CD4-positive, alpha-beta T cell (primary cell): Measurements from ENCODE around the gene CTRB2. TPM values are rescaled to one million over a fixed set of nuclear protein-coding genes. Genes with fewer than 3 reads are reported as not detected.

Experiments used
- ATAC-seq: fragments of 200-7000 bp; cut with Tn5 transposase; one replicate; pipeline ENCODE4 v1.10.0; 2022; ENCODE audit warnings: mild to moderate bottlenecking; ENCODE audit not compliant: poor library complexity
- CTCF ChIA-PET: fragments of 350-600 bp; sonication (Branson Sonifier 250); formaldehyde crosslinking; loops from one replicate; lab custom pipeline; 2021; ENCODE audit warnings: antibody characterized with exemption, inconsistent platforms; lab: Charles Lee
- POLR2A ChIA-PET: fragments of 350-600 bp; sonication (Branson Sonifier 250); formaldehyde crosslinking; loops from one replicate; lab custom pipeline; 2021; ENCODE audit warnings: antibody characterized with exemption, inconsistent platforms; lab: Charles Lee
- DNase-seq, 14 experiments: peaks; one replicate each; pipeline ENCODE4 v3.0.0-alpha.2; 2013 to 2020; ENCODE audit warnings: mixed read lengths in 2 of 14
- H3K27ac ChIP-seq, 2 donors: one replicate each; pipeline versions ENCODE4 v1.5.1 to v1.7.0; 2013; ENCODE audit warnings: low read length in 2 of 2, low read depth in 1 of 2, mild to moderate bottlenecking in 1 of 2
- H3K27me3 ChIP-seq, 2 experiments: 1 replicate in 1 of 2; 2 replicates in 1 of 2; pipeline versions ENCODE4 v1.6.1 to v1.7.0; 2013; ENCODE audit warnings: low read length in 2 of 2, control low read depth in 1 of 2, mild to moderate bottlenecking in 1 of 2, moderate library complexity in 1 of 2; ENCODE audit not compliant: insufficient read depth in 2 of 2, control insufficient read depth in 1 of 2
- H3K36me3 ChIP-seq: one replicate; pipeline ENCODE4 v1.6.1; 2013; ENCODE audit warnings: low read length, control low read depth; ENCODE audit not compliant: insufficient read depth
- H3K4me1 ChIP-seq: one replicate; pipeline ENCODE4 v1.6.1; 2013; ENCODE audit warnings: low read length, control low read depth; ENCODE audit not compliant: insufficient read depth
- H3K4me3 ChIP-seq: one replicate; pipeline ENCODE4 v1.5.1; 2013; ENCODE audit warnings: mild to moderate bottlenecking, low read length, moderate library complexity
- H3K9me3 ChIP-seq, 2 experiments: 1 replicate in 1 of 2; 2 replicates in 1 of 2; pipeline versions ENCODE4 v1.6.1 to v1.7.0; 2013; ENCODE audit warnings: low read length in 2 of 2, mild to moderate bottlenecking in 2 of 2, control low read depth in 1 of 2, moderate library complexity in 1 of 2; ENCODE audit not compliant: control insufficient read depth in 1 of 2, insufficient read depth in 1 of 2
- H3K27ac Mint-ChIP-seq: one replicate; pipeline ENCODE4 v1.8.0; 2020; ENCODE audit warnings: mixed read lengths
- H3K27me3 Mint-ChIP-seq: one replicate; pipeline ENCODE4 v1.8.0; 2021; ENCODE audit warnings: mixed read lengths
- H3K36me3 Mint-ChIP-seq: one replicate; pipeline ENCODE4 v1.8.0; 2021; ENCODE audit warnings: low read depth, mixed read lengths
- H3K4me1 Mint-ChIP-seq: one replicate; pipeline ENCODE4 v1.8.0; 2021; ENCODE audit warnings: low read depth, mixed read lengths
- H3K4me3 Mint-ChIP-seq: one replicate; pipeline ENCODE4 v1.8.0; 2020; ENCODE audit warnings: mild to moderate bottlenecking, mixed read lengths
- H3K9me3 Mint-ChIP-seq: one replicate; pipeline ENCODE4 v1.8.0; 2020; ENCODE audit warnings: mixed read lengths
- CTCF ChIP-seq: fragments of 200-600 bp; IDR thresholded peaks from one replicate; pipeline ENCODE4 v1.8.0; 2022; ENCODE audit warnings: antibody characterized with exemption, mild to moderate bottlenecking
- intact Hi-C, 2 experiments: fragments of 100-400 bp; cut with DNase I in 1 of 2; cut with micrococcal nuclease in 1 of 2; formaldehyde crosslinking; loops; one replicate each; pipeline versions ENCODE4 v1.15.1 to v1.9.0; 2023 to 2025; cut with DNase I, micrococcal nuclease
- total RNA-seq, 174 experiments: library from RNA in 2 of 174; stranded (reverse) in 2 of 174; gene quantifications; one replicate each; pipeline ENCODE4 v1.2.3 and lab custom pipeline; 2021 to 2026

CTRB2 gene
- total RNA-seq, 2 experiments from 2014 or later: not detected

- Histone ChIP-seq H3K27me3 (no peaks in the 10 kb centered on the region), H3K36me3 (no peaks in the 10 kb centered on the region), H3K9me3 (no peaks in the 10 kb centered on the region), H3K4me3 (no peak overlapping the region), H3K27ac (no peak overlapping the region), H3K4me1 (peaks cover 8% of the 10 kb centered on the region)
- intact Hi-C loops: loop anchor here in 1 of 2 experiments (2.0 kb wide), 1 partner anchor 20 kb away; no protein-coding TSS in a partner anchor
- TF ChIP-seq CTCF: no peak
- H3K27me3 Mint-ChIP-seq: peaks cover under 1% of the 10 kb centered on the region
- peaks cover 11% of the 10 kb centered on the region for H3K4me1 Mint-ChIP-seq
- H3K27ac Mint-ChIP-seq: no peak overlapping the region
- H3K9me3 Mint-ChIP-seq: no peaks in the 10 kb centered on the region
- peak in 1 of 14 experiments; percentile 16 for DNase-seq
- ChIA-PET POLR2A (no interaction called here), CTCF (no interaction called here)
- no peaks in the 10 kb centered on the region for H3K36me3 Mint-ChIP-seq
- no peak for ATAC-seq
- H3K4me3 Mint-ChIP-seq: no peak overlapping the region
These were observed 15.4 kb upstream of the CTRB2 start for GRCh38 chr16:75222271-75222783.

GRCh38 chr16:75219838-75220237 lies 12.9 kb upstream of the CTRB2 start:
- H3K27ac Mint-ChIP-seq: peak overlapping the region; percentile 84
- CTCF ChIA-PET: interaction anchor here (1.0 to 1.2 kb wide), 2 partner anchors 14 to 20 kb away, joined by 3 to 4 read pairs; no protein-coding TSS in a partner anchor
- Histone ChIP-seq H3K36me3 (no peaks in the 10 kb centered on the region), H3K27me3 (no peaks in the 10 kb centered on the region), H3K4me1 (peaks cover 8% of the 10 kb centered on the region), H3K27ac (no peak overlapping the region), H3K4me3 (peak overlapping the region; percentile 41), H3K9me3 (no peaks in the 10 kb centered on the region)
- TF ChIP-seq CTCF: no peak
- peak; percentile 89 for ATAC-seq
- no peaks in the 10 kb centered on the region for H3K27me3 Mint-ChIP-seq
- H3K36me3 Mint-ChIP-seq: no peaks in the 10 kb centered on the region
- peak overlapping the region; percentile 87 for H3K4me3 Mint-ChIP-seq
- DNase-seq: peak in 3 of 14 experiments; percentile 30 to 49 (median 31)
- H3K9me3 Mint-ChIP-seq: no peaks in the 10 kb centered on the region
- intact Hi-C loops: loop anchor here in 1 of 2 experiments (2.0 kb wide), 1 partner anchor 19 kb away; no protein-coding TSS in a partner anchor
- peaks cover 11% of the 10 kb centered on the region for H3K4me1 Mint-ChIP-seq
- POLR2A ChIA-PET: interaction anchor here (0.6 to 2.4 kb wide), 9 partner anchors 14 to 429 kb away, joined by 3 to 10 read pairs (median 3); no protein-coding TSS in a partner anchor

- intact Hi-C loops: no loop called here
- Mint-ChIP-seq H3K27ac (peak overlapping the region; percentile 84), H3K4me3 (no peak overlapping the region)
These were observed 12.1 kb upstream of the CTRB2 start for GRCh38 chr16:75219088-75219487.

More at GRCh38 chr16:75219088-75219487, 12.1 kb upstream of the CTRB2 start:
- Mint-ChIP-seq H3K4me1 (peaks cover 11% of the 10 kb centered on the region), H3K36me3 (no peaks in the 10 kb centered on the region), H3K9me3 (no peaks in the 10 kb centered on the region), H3K27me3 (no peaks in the 10 kb centered on the region)
- H3K9me3 ChIP-seq: no peaks in the 10 kb centered on the region
- ChIA-PET CTCF (interaction anchor here (1.0 to 1.2 kb wide), 2 partner anchors 15 to 20 kb away, joined by 3 to 4 read pairs; no protein-coding TSS in a partner anchor), POLR2A (interaction anchor here (1.1 to 2.4 kb wide), 4 partner anchors 15 to 430 kb away, joined by 3 to 10 read pairs (median 3); no protein-coding TSS in a partner anchor)
- no peak for DNase-seq
- ATAC-seq: no peak
- H3K4me3 ChIP-seq: no peak overlapping the region
- no peaks in the 10 kb centered on the region for H3K27me3 ChIP-seq
- H3K27ac ChIP-seq: no peak overlapping the region
- TF ChIP-seq CTCF: no peak
- H3K4me1 ChIP-seq: peaks cover 8% of the 10 kb centered on the region
- H3K36me3 ChIP-seq: no peaks in the 10 kb centered on the region
